ENCODE results near the gene FKBP6. TPM values are rescaled to one million over a fixed set of nuclear protein-coding genes. Genes with fewer than 3 reads are reported as not detected.

The FKBP6 gene
- total and polyA plus RNA-seq, 9 of the 15 experiments (the other 6 are each of a cell fraction or from before 2014, with no cell fraction given) = not detected

DNA sequence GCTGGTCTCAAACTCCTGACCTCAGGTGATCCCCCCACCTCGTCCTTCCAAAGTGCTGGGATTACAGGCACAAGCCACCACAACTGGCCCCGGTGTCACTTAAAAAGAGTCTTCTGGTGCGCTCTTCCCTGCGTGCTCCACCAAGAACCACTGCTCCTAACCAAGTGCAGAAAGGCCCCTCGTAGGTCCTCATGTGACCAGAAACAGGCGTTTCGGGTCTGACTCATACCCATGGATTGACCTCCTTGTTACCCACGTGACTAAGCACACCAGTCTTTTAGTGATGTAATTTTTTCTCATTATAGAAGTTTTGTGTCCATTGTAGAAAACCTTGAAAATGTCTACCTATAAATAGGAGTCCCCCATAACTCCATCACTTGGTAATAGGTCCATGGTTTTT lies 13.9 kb downstream of the FKBP6 start (continued):
- TF ChIP-seq JUN (IDR thresholded peaks at IDR 0.05; ENCODE audit: borderline replicate concordance, low read depth, low read length) (peak; percentile 78; the same call in 1 of the 2 replicates), JUN (CRISPR knock-in tag; IDR thresholded peaks at IDR 0.05; ENCODE audit: borderline replicate concordance) (no peak), ETV5 (CRISPR knock-in tag; IDR thresholded peaks at IDR 0.05; ENCODE audit: low read depth) (no peak), LEF1 (IDR thresholded peaks at IDR 0.05) (no peak), ZNF589 (CRISPR knock-in tag; IDR thresholded peaks at IDR 0.05; ENCODE audit: low read depth) (no peak), NBN (IDR thresholded peaks at IDR 0.05; ENCODE audit: low read depth) (no peak), U2AF2 (optimal IDR thresholded peaks at IDR 0.05; ENCODE audit: low read depth, low read length) (no peak), HMGN3 (IDR thresholded peaks at IDR 0.05; ENCODE audit: borderline replicate concordance, extremely low read depth, insufficient read length, low read depth, low read length) (no peak), JUND (IDR thresholded peaks at IDR 0.05; ENCODE audit: borderline replicate concordance, low read depth, low read length) (peak; percentile 90), JUND (tag; IDR thresholded peaks at IDR 0.05; ENCODE audit: borderline replicate concordance, low read depth, low read length) (peak; percentile 85), MBD2 (IDR thresholded peaks at IDR 0.05; ENCODE audit: borderline replicate concordance, low read depth) (no peak), ZBTB8A (IDR thresholded peaks at IDR 0.05; ENCODE audit: partially characterized antibody) (no peak), ZNF133 (CRISPR knock-in tag; IDR thresholded peaks at IDR 0.05) (no peak), ZNF146 (CRISPR knock-in tag; IDR thresholded peaks at IDR 0.05; ENCODE audit: unreplicated experiment) (no peak), ZNF217 (CRISPR knock-in tag; IDR thresholded peaks at IDR 0.05) (no peak), HDAC1 (IDR thresholded peaks at IDR 0.05) (no peak), SMAD2 (IDR thresholded peaks at IDR 0.05; ENCODE audit: low read depth, low read length) (no peak), POLR3G (IDR thresholded peaks at IDR 0.05; ENCODE audit: extremely low read depth, insufficient read length, insufficient replicate concordance) (no peak), ZNF347 (CRISPR knock-in tag; IDR thresholded peaks at IDR 0.05; ENCODE audit: low read depth) (no peak), XRCC5 (IDR thresholded peaks at IDR 0.05; ENCODE audit: low read depth, low read length) (no peak)
- TF ChIP-seq, protein P1, sequence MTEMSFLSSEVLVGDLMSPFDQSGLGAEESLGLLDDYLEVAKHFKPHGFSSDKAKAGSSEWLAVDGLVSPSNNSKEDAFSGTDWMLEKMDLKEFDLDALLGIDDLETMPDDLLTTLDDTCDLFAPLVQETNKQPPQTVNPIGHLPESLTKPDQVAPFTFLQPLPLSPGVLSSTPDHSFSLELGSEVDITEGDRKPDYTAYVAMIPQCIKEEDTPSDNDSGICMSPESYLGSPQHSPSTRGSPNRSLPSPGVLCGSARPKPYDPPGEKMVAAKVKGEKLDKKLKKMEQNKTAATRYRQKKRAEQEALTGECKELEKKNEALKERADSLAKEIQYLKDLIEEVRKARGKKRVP (CRISPR knock-in tag; IDR thresholded peaks at IDR 0.05) = no peak
- TF ChIP-seq, protein P2, sequence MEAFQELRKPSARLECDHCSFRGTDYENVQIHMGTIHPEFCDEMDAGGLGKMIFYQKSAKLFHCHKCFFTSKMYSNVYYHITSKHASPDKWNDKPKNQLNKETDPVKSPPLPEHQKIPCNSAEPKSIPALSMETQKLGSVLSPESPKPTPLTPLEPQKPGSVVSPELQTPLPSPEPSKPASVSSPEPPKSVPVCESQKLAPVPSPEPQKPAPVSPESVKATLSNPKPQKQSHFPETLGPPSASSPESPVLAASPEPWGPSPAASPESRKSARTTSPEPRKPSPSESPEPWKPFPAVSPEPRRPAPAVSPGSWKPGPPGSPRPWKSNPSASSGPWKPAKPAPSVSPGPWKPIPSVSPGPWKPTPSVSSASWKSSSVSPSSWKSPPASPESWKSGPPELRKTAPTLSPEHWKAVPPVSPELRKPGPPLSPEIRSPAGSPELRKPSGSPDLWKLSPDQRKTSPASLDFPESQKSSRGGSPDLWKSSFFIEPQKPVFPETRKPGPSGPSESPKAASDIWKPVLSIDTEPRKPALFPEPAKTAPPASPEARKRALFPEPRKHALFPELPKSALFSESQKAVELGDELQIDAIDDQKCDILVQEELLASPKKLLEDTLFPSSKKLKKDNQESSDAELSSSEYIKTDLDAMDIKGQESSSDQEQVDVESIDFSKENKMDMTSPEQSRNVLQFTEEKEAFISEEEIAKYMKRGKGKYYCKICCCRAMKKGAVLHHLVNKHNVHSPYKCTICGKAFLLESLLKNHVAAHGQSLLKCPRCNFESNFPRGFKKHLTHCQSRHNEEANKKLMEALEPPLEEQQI (IDR thresholded peaks at IDR 0.05) = no peak
- TF ChIP-seq, protein P3, sequence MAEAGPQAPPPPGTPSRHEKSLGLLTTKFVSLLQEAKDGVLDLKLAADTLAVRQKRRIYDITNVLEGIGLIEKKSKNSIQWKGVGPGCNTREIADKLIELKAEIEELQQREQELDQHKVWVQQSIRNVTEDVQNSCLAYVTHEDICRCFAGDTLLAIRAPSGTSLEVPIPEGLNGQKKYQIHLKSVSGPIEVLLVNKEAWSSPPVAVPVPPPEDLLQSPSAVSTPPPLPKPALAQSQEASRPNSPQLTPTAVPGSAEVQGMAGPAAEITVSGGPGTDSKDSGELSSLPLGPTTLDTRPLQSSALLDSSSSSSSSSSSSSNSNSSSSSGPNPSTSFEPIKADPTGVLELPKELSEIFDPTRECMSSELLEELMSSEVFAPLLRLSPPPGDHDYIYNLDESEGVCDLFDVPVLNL (CRISPR knock-in tag; IDR thresholded peaks at IDR 0.05; ENCODE audit: low read depth) = no peak
- TF ChIP-seq, protein P4, sequence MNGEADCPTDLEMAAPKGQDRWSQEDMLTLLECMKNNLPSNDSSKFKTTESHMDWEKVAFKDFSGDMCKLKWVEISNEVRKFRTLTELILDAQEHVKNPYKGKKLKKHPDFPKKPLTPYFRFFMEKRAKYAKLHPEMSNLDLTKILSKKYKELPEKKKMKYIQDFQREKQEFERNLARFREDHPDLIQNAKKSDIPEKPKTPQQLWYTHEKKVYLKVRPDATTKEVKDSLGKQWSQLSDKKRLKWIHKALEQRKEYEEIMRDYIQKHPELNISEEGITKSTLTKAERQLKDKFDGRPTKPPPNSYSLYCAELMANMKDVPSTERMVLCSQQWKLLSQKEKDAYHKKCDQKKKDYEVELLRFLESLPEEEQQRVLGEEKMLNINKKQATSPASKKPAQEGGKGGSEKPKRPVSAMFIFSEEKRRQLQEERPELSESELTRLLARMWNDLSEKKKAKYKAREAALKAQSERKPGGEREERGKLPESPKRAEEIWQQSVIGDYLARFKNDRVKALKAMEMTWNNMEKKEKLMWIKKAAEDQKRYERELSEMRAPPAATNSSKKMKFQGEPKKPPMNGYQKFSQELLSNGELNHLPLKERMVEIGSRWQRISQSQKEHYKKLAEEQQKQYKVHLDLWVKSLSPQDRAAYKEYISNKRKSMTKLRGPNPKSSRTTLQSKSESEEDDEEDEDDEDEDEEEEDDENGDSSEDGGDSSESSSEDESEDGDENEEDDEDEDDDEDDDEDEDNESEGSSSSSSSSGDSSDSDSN (IDR thresholded peaks at IDR 0.05; ENCODE audit: borderline replicate concordance in 1 of 2, low read depth in 2 of 2, low read length in 2 of 2) = no peak
